Fibroblast of pulmonary artery (primary cell): ENCODE measurements around the gene TMEM209.
"Not testable (repeated sequence)": the region's sequence is repeated elsewhere in the genome, so short reads cannot be mapped to it uniquely, and the experiment has no call there.

Experiments used
- DNase-seq: peaks from one replicate; pipeline ENCODE4 v3.0.0-alpha.2; 2010; ENCODE audit warnings: low read depth
- H3K4me3 ChIP-seq: replicated peaks from 2 replicates; pipeline ENCODE4 v1.5.1; 2011; ENCODE audit warnings: low read depth, mild to moderate bottlenecking, control low read depth, low read length, moderate library complexity
- CTCF ChIP-seq: IDR thresholded peaks from 2 replicates; pipeline ENCODE4 v1.5.1; 2011; ENCODE audit warnings: mild to moderate bottlenecking, control low read depth, low read length, inconsistent platforms; ENCODE audit errors: missing control alignments

TMEM209 gene

DNA sequence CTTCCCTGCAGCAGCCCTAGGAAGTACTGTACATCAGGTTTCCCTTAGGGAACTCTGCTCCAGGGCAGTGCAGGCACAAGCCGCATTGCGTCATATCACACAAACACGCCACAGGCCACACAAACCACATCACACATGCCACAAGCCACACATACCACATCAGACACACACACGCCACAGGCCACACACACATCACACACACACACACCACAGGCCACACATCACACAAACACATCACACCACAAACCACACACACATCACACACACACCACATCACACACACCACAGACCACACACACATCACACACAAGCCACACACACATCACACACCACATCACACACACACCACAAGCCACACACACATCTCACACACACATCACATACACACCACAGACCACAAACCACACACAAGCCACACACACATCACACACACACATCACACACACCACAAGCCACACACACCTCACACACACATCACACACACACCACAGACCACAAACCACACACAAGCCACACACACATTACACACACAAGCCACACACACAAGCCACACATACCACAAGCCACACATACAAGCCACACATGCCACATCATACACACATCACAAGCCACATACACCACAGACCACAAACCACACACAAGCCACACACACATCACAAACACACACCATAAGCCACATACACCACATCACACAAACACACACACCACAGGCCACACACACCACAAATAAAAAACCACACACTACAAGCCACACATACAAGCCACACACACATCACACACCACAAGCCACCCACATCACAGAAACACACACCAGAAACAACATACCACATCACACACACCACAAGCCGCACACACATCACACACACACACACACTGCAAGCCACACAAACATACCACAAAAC is 53.4 kb downstream of the TMEM209 start:
- TF ChIP-seq CTCF: no peak
- no peak overlapping the region for H3K4me3 ChIP-seq
- peak; percentile 38 for DNase-seq

DNA sequence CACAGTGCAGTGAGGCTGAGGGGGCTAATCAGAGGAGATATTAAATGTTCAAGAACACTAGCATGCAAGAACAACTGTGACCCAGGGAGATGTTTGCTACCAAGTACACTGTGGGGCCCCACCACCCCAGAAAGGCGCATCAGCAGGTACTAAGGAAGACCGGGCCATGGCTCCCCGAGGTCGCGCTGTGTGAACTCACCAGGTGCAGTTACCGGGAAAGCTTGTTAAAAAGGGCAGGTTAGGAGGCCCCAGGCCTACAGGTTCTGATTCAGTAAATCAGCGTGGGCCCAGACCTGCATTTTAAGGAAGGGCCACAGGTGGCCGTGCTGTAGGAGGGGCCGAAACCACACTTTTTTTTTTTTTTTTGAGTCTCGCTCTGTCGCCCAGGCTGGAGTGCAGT is 54.6 kb downstream of the TMEM209 start:
- H3K4me3 ChIP-seq: no peak overlapping the region
- no peak for TF ChIP-seq CTCF
- DNase-seq: no peak

GRCh38 chr7:130149281-130150139 is 55.7 kb downstream of the TMEM209 start:
- no peak for DNase-seq
- no peak for TF ChIP-seq CTCF
- no peak overlapping the region for H3K4me3 ChIP-seq

DNA sequence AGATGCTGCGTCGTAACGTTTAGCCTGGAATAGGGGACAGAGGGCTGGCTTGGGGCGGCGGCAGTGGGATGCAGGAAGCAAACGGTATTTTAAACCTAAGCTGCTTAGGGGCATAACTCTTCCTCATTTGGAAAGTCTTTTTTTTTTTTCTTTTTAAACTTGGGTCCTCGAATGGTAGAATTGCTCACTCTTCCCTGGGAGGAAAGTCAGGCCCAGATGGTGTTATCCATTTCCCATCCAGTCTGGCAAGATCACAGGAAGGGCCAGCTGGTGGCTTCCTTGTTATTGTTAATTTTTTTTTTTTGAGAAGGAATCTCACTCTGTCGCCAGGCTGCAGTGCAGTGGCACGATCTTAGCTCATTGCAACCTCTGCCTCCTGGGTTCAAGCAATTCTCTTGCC is 56.6 kb downstream of the TMEM209 start:
- no peak for TF ChIP-seq CTCF
- peak; percentile 37 for DNase-seq
- H3K4me3 ChIP-seq: no peak overlapping the region

- DNase-seq: no peak
- H3K4me3 ChIP-seq: no peak overlapping the region
- no peak for TF ChIP-seq CTCF
Measured at GRCh38 chr7:130147710-130148325, 57.4 kb downstream of the TMEM209 start.

GRCh38 chr7:130146693-130147405 is 58.4 kb downstream of the TMEM209 start:
- TF ChIP-seq CTCF: no peak
- DNase-seq: no peak
- no peak overlapping the region for H3K4me3 ChIP-seq

- not testable (repeated sequence) for DNase-seq, H3K4me3 ChIP-seq
Measured at GRCh38 chr7:130146142-130146541, 59.1 kb downstream of the TMEM209 start.
